Progenitor cell of endocrine pancreas (in vitro differentiated cells): ENCODE measurements around the gene ZKSCAN7. TPM values are rescaled to one million over a fixed set of nuclear protein-coding genes. Genes with fewer than 3 reads are reported as not detected.

Source experiments
- DNase-seq: peaks from one replicate; pipeline ENCODE4 v3.0.0; 2021; ENCODE audit warnings: low spot score; ENCODE audit not compliant: unreplicated experiment
- H3K27ac Mint-ChIP-seq: 2 replicates; pipeline ENCODE4 v1.8.0; 2021; ENCODE audit warnings: mild to moderate bottlenecking, moderate library complexity, mixed read lengths
- H3K27me3 Mint-ChIP-seq: 2 replicates; pipeline ENCODE4 v1.8.0; 2021; ENCODE audit warnings: mixed read lengths
- H3K36me3 Mint-ChIP-seq: 2 replicates; pipeline ENCODE4 v1.8.0; 2022; ENCODE audit warnings: mixed read lengths; ENCODE audit not compliant: insufficient read depth
- H3K4me1 Mint-ChIP-seq: 2 replicates; pipeline ENCODE4 v1.8.0; 2021; ENCODE audit warnings: low read depth, mixed read lengths
- H3K4me3 Mint-ChIP-seq: 2 replicates; pipeline ENCODE4 v1.8.0; 2021; ENCODE audit warnings: low read depth, mild to moderate bottlenecking, moderate library complexity, mixed read lengths
- H3K9me3 Mint-ChIP-seq: 2 replicates; pipeline ENCODE4 v1.8.0; 2021; ENCODE audit warnings: low read depth, mixed read lengths
- long read RNA-seq: library from polyadenylated mRNA; unstranded; transcript quantifications from one replicate; pipeline ENCODE4 v2.0.0, GENCODE V29; 2020
- total RNA-seq: library from RNA; stranded (reverse); gene quantifications from 2 replicates; pipeline ENCODE4 v1.2.1, GENCODE V29; 2021
- TF ChIP-seq, protein P1 (sequence below): fragments of 200-600 bp; sonication (generic); IDR thresholded peaks from one replicate; pipeline ENCODE4 v1.5.0; 2021; ENCODE audit warnings: antibody characterized with exemption, mild to moderate bottlenecking; ENCODE audit not compliant: unreplicated experiment

ZKSCAN7 gene
- total RNA-seq = 22.4 and 25.0 TPM in 2 replicates
- long read RNA-seq, transcript ZKSCAN7-205 (6 exons, 2,791 nt) = major isoform, 8 of 51 reads
- long read RNA-seq, partial matches to known transcripts = 13 of 51 reads
- long read RNA-seq, other reads (novel, unspliced or antisense) = 23 of 51 reads

DNA sequence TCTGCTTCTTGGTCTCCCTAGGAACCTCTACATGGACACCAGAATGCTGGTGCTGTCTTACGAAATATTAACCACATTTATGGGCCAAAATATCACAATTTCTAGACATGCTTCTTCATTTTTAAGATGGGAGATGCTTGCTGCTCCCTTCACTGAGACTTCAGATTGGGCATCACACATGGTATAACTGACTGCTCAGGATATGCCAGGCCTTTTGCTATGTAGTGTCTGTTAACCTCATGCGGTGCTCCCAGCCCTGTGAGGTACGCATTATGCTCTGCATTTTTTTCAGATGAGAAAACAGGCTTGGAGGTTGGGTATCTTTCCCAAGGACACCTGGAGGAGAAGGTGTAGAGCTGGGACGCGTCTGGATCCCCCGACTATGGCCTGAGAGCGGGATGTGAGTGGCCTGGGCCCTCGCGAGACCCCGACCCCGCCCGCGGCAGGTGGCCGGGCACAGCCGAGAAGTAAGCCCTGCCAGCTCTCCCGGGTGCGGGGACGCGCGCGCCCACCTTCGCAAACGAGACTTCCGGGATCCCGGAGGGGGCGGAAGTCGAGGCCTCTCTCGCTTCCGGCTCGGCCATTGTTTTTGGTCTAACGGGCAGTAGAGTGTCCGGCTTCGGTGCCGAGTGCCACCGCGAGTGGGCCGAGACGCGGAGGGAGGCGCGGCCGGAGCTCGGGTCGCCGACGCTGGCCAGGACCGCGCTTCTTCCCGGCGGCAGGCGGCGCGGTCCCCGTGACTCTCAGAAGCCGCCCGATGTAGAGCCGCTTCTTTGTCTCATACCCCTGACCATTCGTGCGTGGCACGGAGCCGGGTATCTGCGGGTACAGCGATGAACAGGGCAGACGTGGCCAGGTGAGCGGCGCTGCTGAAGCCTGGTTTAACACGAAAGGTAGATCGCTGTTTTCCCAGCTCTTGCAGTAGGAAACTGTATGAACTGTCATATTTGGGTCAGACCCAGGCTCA, at the start of gene ZKSCAN7:
Gene ZKSCAN7, plus strand, starts transcription at position 568 of the 967 bp plus-strand sequence. CDS start 1,855 bp downstream, outside the sequence.
- peak within 1 kb of the TSS; percentile 98 for H3K27ac Mint-ChIP-seq
- H3K9me3 Mint-ChIP-seq = peaks cover 7% of the 10 kb centered on the region
- DNase-seq = peak; percentile 74
- peaks cover 17% of the 10 kb centered on the region for H3K4me1 Mint-ChIP-seq
- H3K27me3 Mint-ChIP-seq = peaks cover 8% of the 10 kb centered on the region
- H3K4me3 Mint-ChIP-seq = peak within 1 kb of the TSS; percentile 93
- TF ChIP-seq, protein P1, sequence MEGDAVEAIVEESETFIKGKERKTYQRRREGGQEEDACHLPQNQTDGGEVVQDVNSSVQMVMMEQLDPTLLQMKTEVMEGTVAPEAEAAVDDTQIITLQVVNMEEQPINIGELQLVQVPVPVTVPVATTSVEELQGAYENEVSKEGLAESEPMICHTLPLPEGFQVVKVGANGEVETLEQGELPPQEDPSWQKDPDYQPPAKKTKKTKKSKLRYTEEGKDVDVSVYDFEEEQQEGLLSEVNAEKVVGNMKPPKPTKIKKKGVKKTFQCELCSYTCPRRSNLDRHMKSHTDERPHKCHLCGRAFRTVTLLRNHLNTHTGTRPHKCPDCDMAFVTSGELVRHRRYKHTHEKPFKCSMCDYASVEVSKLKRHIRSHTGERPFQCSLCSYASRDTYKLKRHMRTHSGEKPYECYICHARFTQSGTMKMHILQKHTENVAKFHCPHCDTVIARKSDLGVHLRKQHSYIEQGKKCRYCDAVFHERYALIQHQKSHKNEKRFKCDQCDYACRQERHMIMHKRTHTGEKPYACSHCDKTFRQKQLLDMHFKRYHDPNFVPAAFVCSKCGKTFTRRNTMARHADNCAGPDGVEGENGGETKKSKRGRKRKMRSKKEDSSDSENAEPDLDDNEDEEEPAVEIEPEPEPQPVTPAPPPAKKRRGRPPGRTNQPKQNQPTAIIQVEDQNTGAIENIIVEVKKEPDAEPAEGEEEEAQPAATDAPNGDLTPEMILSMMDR = peak; percentile 27
- H3K36me3 Mint-ChIP-seq = peaks cover 28% of the 10 kb centered on the region

DNA sequence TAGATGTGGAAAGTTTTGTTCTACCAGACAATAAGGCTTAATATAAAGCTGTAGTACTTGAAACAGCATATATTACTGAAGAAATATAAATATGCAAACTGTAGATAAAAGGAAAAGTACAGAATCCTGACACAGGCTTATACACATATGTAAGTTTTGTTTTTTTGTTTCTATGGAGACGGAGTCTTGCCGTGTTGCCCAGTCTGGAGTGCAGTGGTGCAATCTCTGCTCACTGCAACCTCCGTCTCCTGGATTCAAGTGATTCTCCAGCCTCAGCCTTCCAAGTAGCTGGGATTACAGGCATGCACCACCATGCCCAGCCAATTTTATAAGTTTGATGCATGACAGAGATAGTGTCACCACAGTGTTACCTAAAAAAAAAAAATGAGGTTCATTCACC, 48.4 kb upstream of the ZKSCAN7 start:
- Mint-ChIP-seq H3K9me3 (peaks cover 36% of the 10 kb centered on the region), H3K4me1 (peaks cover 16% of the 10 kb centered on the region), H3K27me3 (no peaks in the 10 kb centered on the region), H3K27ac (peak overlapping the region; percentile 81), H3K36me3 (peaks cover 44% of the 10 kb centered on the region), H3K4me3 (no peak overlapping the region)
- no peak for DNase-seq
- TF ChIP-seq, protein P1 = no peak

DNA sequence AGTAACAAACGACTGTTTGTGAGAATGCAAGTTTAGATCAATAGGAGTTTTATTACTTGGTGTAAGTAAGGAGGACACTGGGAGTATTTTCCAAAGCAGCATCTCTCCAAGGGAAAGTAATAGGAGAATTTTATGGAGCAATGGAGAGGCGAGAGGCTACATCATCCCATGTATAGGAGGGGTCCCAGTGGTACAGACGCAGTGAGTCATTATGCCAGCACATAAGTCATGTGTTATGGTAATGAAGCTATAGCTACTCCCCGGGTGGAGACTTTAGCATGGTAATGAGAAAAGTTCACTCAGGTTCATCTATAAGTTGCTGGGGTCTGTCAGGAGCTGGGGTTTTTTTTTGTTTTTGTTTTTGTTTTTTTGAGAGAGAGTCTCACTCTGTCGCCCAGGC, 48.0 kb upstream of the ZKSCAN7 start:
- Mint-ChIP-seq H3K36me3 (peaks cover 40% of the 10 kb centered on the region), H3K4me1 (peaks cover 19% of the 10 kb centered on the region), H3K9me3 (peaks cover 32% of the 10 kb centered on the region), H3K27me3 (no peaks in the 10 kb centered on the region), H3K4me3 (no peak overlapping the region), H3K27ac (peak overlapping the region; percentile 81)
- TF ChIP-seq, protein P1 = no peak
- no peak for DNase-seq

DNA sequence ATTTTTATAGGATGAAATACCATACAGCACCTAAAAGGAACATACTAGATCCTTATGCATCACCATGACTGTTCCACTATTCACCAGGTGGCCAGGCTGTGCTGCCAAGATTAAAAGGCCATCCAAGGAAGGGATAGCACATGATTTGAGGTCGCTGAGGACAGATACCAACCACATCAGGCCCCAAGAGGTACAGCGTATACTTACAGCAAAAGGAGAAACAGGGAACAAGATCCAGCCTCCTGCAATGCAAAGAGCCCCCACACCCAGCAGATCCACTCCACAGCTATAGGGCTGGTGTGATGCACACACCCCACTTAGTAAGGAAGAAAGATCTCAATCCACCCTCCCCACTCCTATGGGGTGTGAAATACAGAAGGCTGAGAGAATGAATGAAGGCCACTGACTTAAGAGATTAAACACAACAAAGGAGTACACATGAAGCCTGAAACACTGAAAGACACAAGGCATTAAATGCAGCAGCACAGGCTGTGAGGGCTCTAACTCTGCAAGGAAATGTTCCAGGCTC, 45.5 kb upstream of the ZKSCAN7 start:
- TF ChIP-seq, protein P1 = no peak
- Mint-ChIP-seq H3K4me1 (peaks cover 19% of the 10 kb centered on the region), H3K36me3 (peaks cover 21% of the 10 kb centered on the region), H3K27ac (peak overlapping the region; percentile 100), H3K27me3 (no peaks in the 10 kb centered on the region), H3K9me3 (peaks cover 16% of the 10 kb centered on the region), H3K4me3 (peak overlapping the region; percentile 93)
- no peak for DNase-seq

DNA sequence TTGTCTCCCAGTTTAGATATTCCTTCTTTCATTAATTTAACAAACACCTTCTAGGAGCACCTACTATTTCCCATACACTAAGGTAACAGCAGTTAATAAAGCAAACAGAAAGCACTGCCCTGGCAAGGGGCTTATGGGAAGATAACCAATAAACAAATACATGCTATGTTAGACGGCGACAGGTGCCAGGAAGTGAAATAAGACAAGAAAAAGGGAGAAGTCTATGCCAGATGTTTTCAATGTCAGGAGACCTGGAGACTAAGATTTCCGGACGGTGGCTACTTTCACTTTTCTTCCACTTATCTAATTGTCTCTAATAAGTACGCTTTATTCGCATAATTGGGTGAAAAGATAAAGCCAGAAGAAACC, 45.0 kb upstream of the ZKSCAN7 start:
- DNase-seq = no peak
- peaks cover 16% of the 10 kb centered on the region for H3K9me3 Mint-ChIP-seq
- H3K27me3 Mint-ChIP-seq = no peaks in the 10 kb centered on the region
- TF ChIP-seq, protein P1 = no peak
- H3K36me3 Mint-ChIP-seq = peaks cover 21% of the 10 kb centered on the region
- peaks cover 19% of the 10 kb centered on the region for H3K4me1 Mint-ChIP-seq
- peak overlapping the region; percentile 100 for H3K27ac Mint-ChIP-seq
- peak overlapping the region; percentile 93 for H3K4me3 Mint-ChIP-seq
